ENCODE results near the gene PDE9A.

Gene PDE9A

DNA sequence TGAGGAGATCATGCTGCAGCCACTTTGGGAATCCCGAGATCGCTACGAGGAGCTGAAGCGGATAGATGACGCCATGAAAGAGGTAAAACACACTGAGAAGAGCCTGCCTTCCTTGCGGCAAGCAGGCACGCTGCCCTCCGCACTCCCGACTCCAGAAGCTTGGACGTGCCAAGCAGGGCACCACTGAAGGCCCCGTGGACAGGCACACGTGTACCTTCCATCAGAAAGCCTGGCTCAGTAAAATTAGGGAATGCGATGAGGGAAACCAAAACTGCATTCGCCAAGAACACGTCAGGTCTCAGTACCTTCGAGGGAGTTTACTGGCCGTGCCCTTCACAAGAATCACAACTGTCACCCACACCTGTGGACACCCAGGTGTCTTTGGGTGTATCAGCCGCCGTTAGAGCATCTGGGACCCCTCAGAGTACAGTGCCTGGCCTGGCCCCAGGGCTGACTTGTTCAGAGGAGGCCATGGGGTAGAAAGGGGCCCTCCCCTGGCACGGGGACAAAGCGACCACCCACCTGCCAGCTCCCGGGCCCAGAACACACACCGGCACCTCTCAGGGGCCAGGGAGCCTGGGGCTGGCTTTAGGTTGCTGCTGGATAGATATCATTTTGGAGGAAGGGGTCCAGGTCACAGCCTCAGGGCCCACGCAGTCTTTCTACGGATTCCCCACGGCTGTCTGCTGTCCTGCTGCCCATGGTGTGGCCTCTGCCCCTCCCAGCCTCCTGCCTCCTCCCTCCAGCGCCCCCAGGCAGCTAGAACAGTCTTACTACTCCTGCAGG lies 117.5 kb downstream of the PDE9A start:
- in situ Hi-C loops (cut with MboI; ENCODE audit: low pct_unique_long_range_greater_than_20kb, low sequenced_read_pairs, unreplicated experiment) = no loop called here
- TF ChIP-seq, protein P1, sequence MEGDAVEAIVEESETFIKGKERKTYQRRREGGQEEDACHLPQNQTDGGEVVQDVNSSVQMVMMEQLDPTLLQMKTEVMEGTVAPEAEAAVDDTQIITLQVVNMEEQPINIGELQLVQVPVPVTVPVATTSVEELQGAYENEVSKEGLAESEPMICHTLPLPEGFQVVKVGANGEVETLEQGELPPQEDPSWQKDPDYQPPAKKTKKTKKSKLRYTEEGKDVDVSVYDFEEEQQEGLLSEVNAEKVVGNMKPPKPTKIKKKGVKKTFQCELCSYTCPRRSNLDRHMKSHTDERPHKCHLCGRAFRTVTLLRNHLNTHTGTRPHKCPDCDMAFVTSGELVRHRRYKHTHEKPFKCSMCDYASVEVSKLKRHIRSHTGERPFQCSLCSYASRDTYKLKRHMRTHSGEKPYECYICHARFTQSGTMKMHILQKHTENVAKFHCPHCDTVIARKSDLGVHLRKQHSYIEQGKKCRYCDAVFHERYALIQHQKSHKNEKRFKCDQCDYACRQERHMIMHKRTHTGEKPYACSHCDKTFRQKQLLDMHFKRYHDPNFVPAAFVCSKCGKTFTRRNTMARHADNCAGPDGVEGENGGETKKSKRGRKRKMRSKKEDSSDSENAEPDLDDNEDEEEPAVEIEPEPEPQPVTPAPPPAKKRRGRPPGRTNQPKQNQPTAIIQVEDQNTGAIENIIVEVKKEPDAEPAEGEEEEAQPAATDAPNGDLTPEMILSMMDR (IDR thresholded peaks at IDR 0.05; ENCODE audit: extremely low read depth, insufficient read depth, missing control alignments) = no peak
- no peak for DNase-seq (ENCODE audit: low spot score)

DNA sequence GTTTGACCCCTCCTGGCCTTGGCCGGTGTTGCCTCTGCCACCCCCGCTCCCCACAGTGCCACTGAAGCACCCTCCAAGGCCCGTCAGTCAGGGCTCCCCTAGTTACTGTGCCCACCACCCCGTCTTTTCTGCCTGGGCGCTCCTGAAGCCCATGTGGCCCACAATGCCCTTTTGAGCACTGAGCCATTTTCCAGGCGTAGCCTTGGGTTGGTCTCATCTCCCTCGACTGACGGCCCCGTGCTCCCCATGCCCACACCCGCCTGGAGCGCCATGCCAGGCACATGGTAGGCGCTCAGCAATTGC lies 118.0 kb downstream of the PDE9A start:
- DNase-seq (ENCODE audit: low spot score) = no peak
- TF ChIP-seq, protein P1 (IDR thresholded peaks at IDR 0.05; ENCODE audit: extremely low read depth, insufficient read depth, missing control alignments) = no peak
- in situ Hi-C loops (cut with MboI; ENCODE audit: low pct_unique_long_range_greater_than_20kb, low sequenced_read_pairs, unreplicated experiment) = no loop called here

DNA sequence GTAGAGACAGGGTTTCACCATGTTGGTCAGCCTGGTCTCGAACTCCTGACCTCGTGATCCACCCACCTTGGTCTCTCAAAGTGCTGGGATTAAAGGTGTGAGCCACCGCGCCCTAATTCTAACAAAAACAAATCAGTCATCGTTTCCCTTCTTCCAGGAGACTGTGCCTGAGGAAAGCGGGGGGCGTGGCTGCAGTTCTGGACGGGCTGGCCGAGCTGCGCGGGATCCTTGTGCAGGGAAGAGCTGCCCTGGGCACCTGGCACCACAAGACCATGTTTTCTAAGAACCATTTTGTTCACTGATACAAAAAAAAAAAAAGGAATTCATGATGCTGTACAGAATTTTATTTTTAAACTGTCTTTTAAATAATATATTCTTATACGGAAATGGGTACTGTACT lies 121.7 kb downstream of the PDE9A start:
- DNase-seq (ENCODE audit: low spot score) = no peak
- in situ Hi-C loops (cut with MboI; ENCODE audit: low pct_unique_long_range_greater_than_20kb, low sequenced_read_pairs, unreplicated experiment) = no loop called here
- TF ChIP-seq, protein P1 (IDR thresholded peaks at IDR 0.05; ENCODE audit: extremely low read depth, insufficient read depth, missing control alignments) = no peak

DNA sequence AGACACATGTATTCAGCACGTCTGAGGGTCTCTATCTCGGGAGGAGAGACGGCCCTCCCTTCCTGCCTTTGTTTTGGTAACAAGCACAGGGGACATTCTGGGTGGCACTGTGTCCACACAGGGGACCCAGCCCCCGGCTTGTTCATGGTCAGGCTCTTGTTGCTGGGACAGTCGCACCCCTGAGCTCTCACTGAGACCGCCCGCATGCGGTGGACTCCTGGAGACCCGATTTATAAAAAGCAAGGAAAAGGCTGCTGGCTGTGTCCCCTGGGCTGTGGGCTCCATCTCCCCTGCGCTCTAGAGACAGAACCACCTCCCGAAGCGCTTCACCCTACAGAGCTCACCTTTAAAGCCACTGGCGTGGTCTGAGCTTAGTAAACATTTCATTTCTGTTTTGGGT lies 122.5 kb downstream of the PDE9A start:
- no peak for DNase-seq (ENCODE audit: low spot score)
- TF ChIP-seq, protein P1 (IDR thresholded peaks at IDR 0.05; ENCODE audit: extremely low read depth, insufficient read depth, missing control alignments) = no peak
- in situ Hi-C loops (cut with MboI; ENCODE audit: low pct_unique_long_range_greater_than_20kb, low sequenced_read_pairs, unreplicated experiment) = no loop called here

DNA sequence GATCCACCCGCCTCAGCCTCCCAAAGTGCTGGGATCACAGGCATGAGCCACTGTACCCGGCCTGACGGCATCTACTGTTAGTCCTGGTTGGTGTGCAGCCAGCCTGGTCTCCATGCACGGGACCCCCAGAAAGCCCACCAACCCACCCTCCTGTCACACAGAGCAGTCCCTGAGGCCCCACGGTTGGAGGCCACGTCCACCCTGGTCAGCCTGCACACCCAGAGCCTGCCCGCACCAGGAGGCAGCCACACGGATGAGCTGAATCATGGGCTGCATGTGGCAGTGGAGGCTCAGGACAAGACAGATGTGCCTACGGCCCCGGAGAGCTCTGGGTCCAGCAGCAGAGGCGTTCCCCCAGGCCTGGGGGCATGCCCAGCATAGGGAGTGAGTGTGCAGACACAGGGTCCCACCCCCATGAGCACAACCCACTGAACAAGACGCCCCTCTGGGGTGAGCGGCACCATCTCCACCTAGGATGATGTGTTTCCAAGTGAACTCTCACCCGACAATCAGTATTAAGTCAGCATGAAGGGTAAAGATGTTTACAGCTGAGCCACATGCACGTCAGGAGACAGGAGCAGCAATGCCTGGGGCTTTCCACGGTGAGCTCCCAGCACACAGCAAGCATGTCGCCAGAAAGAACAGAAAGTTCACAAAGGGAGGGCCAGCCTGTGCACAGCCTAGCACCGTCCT lies 123.8 kb downstream of the PDE9A start:
- TF ChIP-seq, protein P1 (IDR thresholded peaks at IDR 0.05; ENCODE audit: extremely low read depth, insufficient read depth, missing control alignments) = no peak
- no peak for DNase-seq (ENCODE audit: low spot score)
- in situ Hi-C loops (cut with MboI; ENCODE audit: low pct_unique_long_range_greater_than_20kb, low sequenced_read_pairs, unreplicated experiment) = no loop called here

DNA sequence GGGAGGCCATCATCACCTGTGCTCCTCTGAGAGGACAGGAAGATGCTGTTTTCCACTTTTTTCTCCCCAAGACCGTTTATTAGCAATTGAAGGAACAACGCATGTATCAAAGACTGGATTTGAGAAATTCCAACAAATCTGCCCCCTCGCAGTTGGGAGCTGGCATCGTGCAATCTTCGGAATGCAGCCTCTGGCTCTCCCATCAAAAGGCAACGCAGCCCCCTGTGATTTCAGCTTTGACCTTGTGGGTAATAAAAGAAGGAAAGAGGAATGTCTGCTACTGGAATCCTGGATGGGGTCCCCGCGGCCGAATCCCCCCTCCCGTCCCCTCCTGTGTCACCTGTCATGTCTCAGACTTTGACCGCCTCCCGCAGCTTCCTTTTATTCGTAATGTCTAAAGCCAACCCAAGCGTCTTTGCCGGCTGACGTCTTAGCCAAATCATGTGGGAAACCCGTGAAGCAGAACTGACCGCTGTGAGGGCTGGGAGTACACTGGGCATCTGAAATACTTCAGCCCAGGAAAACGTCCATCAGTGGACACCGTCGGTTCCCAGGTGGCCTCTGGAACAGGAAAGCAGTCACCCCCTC lies 124.4 kb downstream of the PDE9A start:
- in situ Hi-C loops (cut with MboI; ENCODE audit: low pct_unique_long_range_greater_than_20kb, low sequenced_read_pairs, unreplicated experiment) = no loop called here

More for the DNA sequence above, 124.4 kb downstream of the PDE9A start:
- TF ChIP-seq, protein P1 (IDR thresholded peaks at IDR 0.05; ENCODE audit: extremely low read depth, insufficient read depth, missing control alignments) = no peak
- no peak for DNase-seq (ENCODE audit: low spot score)
